ENCODE data around the gene ISLR2.

The ISLR2 gene

GRCh38 chr15:74178326-74179100 is 48.1 kb downstream of the ISLR2 start:
- no peak for DNase-seq

- DNase-seq, result no peak
Observed at GRCh38 chr15:74179101-74179841, 48.9 kb downstream of the ISLR2 start.

GRCh38 chr15:74179983-74180880 is 49.8 kb downstream of the ISLR2 start:
- no peak for DNase-seq

GRCh38 chr15:74180881-74181602 is 50.7 kb downstream of the ISLR2 start:
- no peak for DNase-seq

- DNase-seq, result no peak
Observed at GRCh38 chr15:74182131-74182530, 51.7 kb downstream of the ISLR2 start.

- no peak for DNase-seq
Observed at GRCh38 chr15:74184582-74185091, 54.3 kb downstream of the ISLR2 start.

- no peak for DNase-seq
Observed at GRCh38 chr15:74185710-74186348, 55.4 kb downstream of the ISLR2 start.
